HepG2 (cell line): ENCODE data around the gene MED12L. TPM values are rescaled to one million over a fixed set of nuclear protein-coding genes. Genes with fewer than 3 reads are reported as not detected.

Source experiments
- FOXP1 ChIP-seq, 2 experiments: fragments of 450-650 bp in 1 of 2; IDR thresholded peaks; 2 replicates each; pipeline ENCODE4 v1.6.1; 2017 to 2018; ENCODE audit warnings: antibody characterized with exemption in 1 of 2
- GATA4 ChIP-seq: sonication (generic); IDR thresholded peaks from 2 replicates; pipeline ENCODE4 v1.6.1; 2016; ENCODE audit warnings: antibody characterized with exemption, low read depth, borderline replicate concordance
- HDAC2 ChIP-seq: sonication (generic); formaldehyde crosslinking; IDR thresholded peaks from 2 replicates; pipeline ENCODE4 v1.4.0; 2020; ENCODE audit warnings: missing genetic modification reagents
- ISX ChIP-seq: sonication (generic); formaldehyde crosslinking; conservative IDR thresholded peaks from 2 replicates; pipeline ENCODE4 v1.5.0; 2020; ENCODE audit warnings: missing genetic modification reagents
- KDM3A ChIP-seq: IDR thresholded peaks from 2 replicates; pipeline ENCODE4 v1.6.1; 2018; ENCODE audit warnings: low read depth, missing compliant biosample characterization
- MZF1 ChIP-seq: sonication (generic); formaldehyde crosslinking; IDR thresholded peaks from 2 replicates; pipeline ENCODE4 v1.8.1; 2023; ENCODE audit warnings: mild to moderate bottlenecking, missing genetic modification reagents, borderline replicate concordance
- NR2C2 ChIP-seq: sonication (generic); formaldehyde crosslinking; IDR thresholded peaks from 2 replicates; pipeline ENCODE4 v1.4.0; 2020; ENCODE audit warnings: missing genetic modification reagents, mild to moderate bottlenecking, moderate library complexity, borderline replicate concordance
- ONECUT2 ChIP-seq: sonication (generic); formaldehyde crosslinking; IDR thresholded peaks from 2 replicates; pipeline ENCODE4 v1.4.0; 2020; ENCODE audit warnings: missing genetic modification reagents
- RCOR2 ChIP-seq: IDR thresholded peaks from 2 replicates; pipeline ENCODE4 v1.6.1; 2016; ENCODE audit warnings: missing biosample characterization, missing genetic modification reagents
- RORA ChIP-seq: sonication (generic); formaldehyde crosslinking; IDR thresholded peaks from 2 replicates; pipeline ENCODE4 v1.5.0; 2020; ENCODE audit warnings: mild to moderate bottlenecking, missing genetic modification reagents, moderate library complexity
- RXRB ChIP-seq: IDR thresholded peaks from 2 replicates; pipeline ENCODE4 v1.6.1; 2016; ENCODE audit warnings: borderline replicate concordance, missing genetic modification reagents, missing compliant biosample characterization
- SALL1 ChIP-seq: sonication (generic); formaldehyde crosslinking; IDR thresholded peaks from 2 replicates; pipeline ENCODE4 v1.8.0; 2022; ENCODE audit warnings: mild to moderate bottlenecking, missing genetic modification reagents
- SIX1 ChIP-seq: sonication (generic); formaldehyde crosslinking; IDR thresholded peaks from 2 replicates; pipeline ENCODE4 v1.4.0; 2020; ENCODE audit warnings: missing genetic modification reagents, borderline replicate concordance
- SOX5 ChIP-seq: IDR thresholded peaks from 2 replicates; pipeline ENCODE4 v1.6.1; 2016; ENCODE audit warnings: borderline replicate concordance
- THAP11 ChIP-seq: IDR thresholded peaks from 2 replicates; pipeline ENCODE4 v1.6.1; 2016; ENCODE audit warnings: missing biosample characterization, missing genetic modification reagents
- ZBTB20 ChIP-seq: sonication (generic); formaldehyde crosslinking; IDR thresholded peaks from 2 replicates; pipeline ENCODE4 v1.8.1; 2023; ENCODE audit warnings: missing genetic modification reagents, low read depth, mild to moderate bottlenecking, borderline replicate concordance
- ZFX ChIP-seq: sonication (generic); formaldehyde crosslinking; IDR thresholded peaks from 2 replicates; pipeline ENCODE4 v1.4.0; 2020; ENCODE audit warnings: mild to moderate bottlenecking, low read depth, missing genetic modification reagents, moderate library complexity
- ZNF160 ChIP-seq: sonication (generic); formaldehyde crosslinking; IDR thresholded peaks from 2 replicates; pipeline ENCODE4 v1.8.0; 2022; ENCODE audit warnings: mild to moderate bottlenecking, inconsistent platforms, missing genetic modification reagents
- ZNF569 ChIP-seq: sonication (generic); formaldehyde crosslinking; IDR thresholded peaks from 2 replicates; pipeline ENCODE4 v1.5.0; 2020; ENCODE audit warnings: mild to moderate bottlenecking, missing genetic modification reagents, moderate library complexity, borderline replicate concordance
- ZNF672 ChIP-seq: sonication (generic); formaldehyde crosslinking; IDR thresholded peaks from 2 replicates; pipeline ENCODE4 v1.8.1; 2022; ENCODE audit warnings: missing genetic modification reagents
- ZNF747 ChIP-seq: sonication (generic); formaldehyde crosslinking; IDR thresholded peaks from 2 replicates; pipeline ENCODE4 v1.8.1; 2023; ENCODE audit warnings: missing genetic modification reagents, mild to moderate bottlenecking, borderline replicate concordance
- polyA plus RNA-seq, 8 experiments: library from polyadenylated mRNA; depleted of rRNA in 3 of 8; stranded (reverse) in 7 of 8; unstranded in 1 of 8; fragments of >200 nt; fragmentation: Illumina TruSeq in 4 of 8; extraction: Trizol in 4 of 8; gene quantifications; 2 replicates each; pipeline versions ENCODE4 v1.2.1 to v1.2.3, GENCODE V29; 2011 to 2016; ENCODE audit warnings: low read depth in 4 of 8, missing spikeins in 1 of 8, mixed read lengths in 1 of 8; ENCODE audit not compliant: insufficient read depth in 1 of 8
- total RNA-seq, 5 experiments: library from RNA; depleted of rRNA; stranded (reverse); fragments of >200 nt; fragmentation: Illumina TruSeq; extraction: Trizol; gene quantifications; 2 replicates each; pipeline ENCODE4 v1.2.3, GENCODE V29; 2016; ENCODE audit warnings: low read depth in 1 of 5
- TF ChIP-seq, protein P1 (sequence below): sonication (generic); formaldehyde crosslinking; IDR thresholded peaks from 2 replicates; pipeline ENCODE4 v1.5.0; 2020; ENCODE audit warnings: mild to moderate bottlenecking, missing genetic modification reagents, moderate library complexity
- TF ChIP-seq, protein P2 (sequence below): sonication (generic); formaldehyde crosslinking; IDR thresholded peaks from 2 replicates; pipeline ENCODE4 v1.4.0; 2020; ENCODE audit warnings: mild to moderate bottlenecking, missing genetic modification reagents
- TF ChIP-seq, protein P3 (sequence below): sonication (generic); formaldehyde crosslinking; IDR thresholded peaks from 2 replicates; pipeline ENCODE4 v1.4.0; 2020; ENCODE audit warnings: mild to moderate bottlenecking, missing genetic modification reagents, borderline replicate concordance
- TF ChIP-seq, protein P4 (sequence below): sonication (generic); formaldehyde crosslinking; IDR thresholded peaks from 2 replicates; pipeline ENCODE4 v1.5.1; 2020; ENCODE audit warnings: mild to moderate bottlenecking, missing genetic modification reagents, borderline replicate concordance

Gene MED12L
- total and polyA plus RNA-seq, 2 of the 13 experiments (the other 11 are each of a cell fraction or from before 2014, with no cell fraction given) = 0.07 to 0.64 TPM

DNA sequence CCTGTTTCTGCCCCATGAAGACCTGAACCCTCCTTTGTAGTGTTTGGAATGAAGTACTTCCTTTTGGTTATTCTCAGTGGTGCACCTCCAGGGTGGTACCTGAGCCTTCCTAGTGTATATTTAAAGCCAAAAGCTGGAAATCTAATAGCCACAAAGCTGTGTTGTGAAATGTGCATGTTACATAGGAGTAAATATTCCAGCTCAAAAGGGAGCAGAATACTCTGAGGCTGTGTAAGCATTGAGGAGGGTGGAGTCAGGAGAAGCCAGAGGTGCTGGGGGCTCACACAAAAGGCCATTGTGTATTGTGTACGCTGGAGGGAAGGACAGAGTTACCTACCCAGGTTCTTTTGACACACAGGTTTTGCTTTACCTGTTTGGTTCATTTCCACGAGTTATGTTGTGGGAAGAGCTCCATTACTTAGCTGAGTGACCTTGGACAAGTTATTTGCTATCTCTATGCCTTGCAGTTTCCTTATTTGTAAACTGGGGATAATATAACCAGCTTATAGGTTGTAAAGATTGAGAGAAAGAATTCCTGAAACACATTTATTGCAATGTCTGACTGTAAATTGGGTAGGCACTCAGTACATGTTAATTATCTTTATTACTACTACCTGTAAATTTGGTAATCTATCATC is 92.9 kb downstream of the MED12L start (continued):
- TF ChIP-seq RORA (CRISPR knock-in tag) (no peak), FOXP1 (IDR thresholded peaks at IDR 0.05) (no peak), FOXP1 (CRISPR knock-in tag; IDR thresholded peaks at IDR 0.05) (peak; percentile 84), ZBTB20 (CRISPR knock-in tag) (peak; percentile 78), MZF1 (CRISPR knock-in tag) (no peak), RCOR2 (CRISPR knock-in tag) (0 out of 2 replicates have a peak, but pooled peaks have one; percentile 34), HDAC2 (peak; percentile 66), THAP11 (CRISPR knock-in tag) (peak; percentile 57; the same call in 1 of the 2 replicates), KDM3A (CRISPR knock-in tag) (no peak), SOX5 (CRISPR knock-in tag) (peak; percentile 98), SIX1 (CRISPR knock-in tag) (peak; percentile 79), ONECUT2 (CRISPR knock-in tag) (no peak), NR2C2 (no peak), ZNF672 (CRISPR knock-in tag) (no peak), ZNF569 (no peak), SALL1 (CRISPR knock-in tag) (peak; percentile 81), ZFX (CRISPR knock-in tag) (no peak), RXRB (peak; percentile 74; the same call in 1 of the 2 replicates), ISX (CRISPR knock-in tag) (no peak), GATA4 (peak; percentile 33; the same call in 1 of the 2 replicates), ZNF160 (no peak), ZNF747 (CRISPR knock-in tag) (no peak)
- TF ChIP-seq, protein P1, sequence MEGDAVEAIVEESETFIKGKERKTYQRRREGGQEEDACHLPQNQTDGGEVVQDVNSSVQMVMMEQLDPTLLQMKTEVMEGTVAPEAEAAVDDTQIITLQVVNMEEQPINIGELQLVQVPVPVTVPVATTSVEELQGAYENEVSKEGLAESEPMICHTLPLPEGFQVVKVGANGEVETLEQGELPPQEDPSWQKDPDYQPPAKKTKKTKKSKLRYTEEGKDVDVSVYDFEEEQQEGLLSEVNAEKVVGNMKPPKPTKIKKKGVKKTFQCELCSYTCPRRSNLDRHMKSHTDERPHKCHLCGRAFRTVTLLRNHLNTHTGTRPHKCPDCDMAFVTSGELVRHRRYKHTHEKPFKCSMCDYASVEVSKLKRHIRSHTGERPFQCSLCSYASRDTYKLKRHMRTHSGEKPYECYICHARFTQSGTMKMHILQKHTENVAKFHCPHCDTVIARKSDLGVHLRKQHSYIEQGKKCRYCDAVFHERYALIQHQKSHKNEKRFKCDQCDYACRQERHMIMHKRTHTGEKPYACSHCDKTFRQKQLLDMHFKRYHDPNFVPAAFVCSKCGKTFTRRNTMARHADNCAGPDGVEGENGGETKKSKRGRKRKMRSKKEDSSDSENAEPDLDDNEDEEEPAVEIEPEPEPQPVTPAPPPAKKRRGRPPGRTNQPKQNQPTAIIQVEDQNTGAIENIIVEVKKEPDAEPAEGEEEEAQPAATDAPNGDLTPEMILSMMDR = no peak
- TF ChIP-seq, protein P2, sequence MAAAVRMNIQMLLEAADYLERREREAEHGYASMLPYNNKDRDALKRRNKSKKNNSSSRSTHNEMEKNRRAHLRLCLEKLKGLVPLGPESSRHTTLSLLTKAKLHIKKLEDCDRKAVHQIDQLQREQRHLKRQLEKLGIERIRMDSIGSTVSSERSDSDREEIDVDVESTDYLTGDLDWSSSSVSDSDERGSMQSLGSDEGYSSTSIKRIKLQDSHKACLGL (CRISPR knock-in tag) = no peak
- TF ChIP-seq, protein P3, sequence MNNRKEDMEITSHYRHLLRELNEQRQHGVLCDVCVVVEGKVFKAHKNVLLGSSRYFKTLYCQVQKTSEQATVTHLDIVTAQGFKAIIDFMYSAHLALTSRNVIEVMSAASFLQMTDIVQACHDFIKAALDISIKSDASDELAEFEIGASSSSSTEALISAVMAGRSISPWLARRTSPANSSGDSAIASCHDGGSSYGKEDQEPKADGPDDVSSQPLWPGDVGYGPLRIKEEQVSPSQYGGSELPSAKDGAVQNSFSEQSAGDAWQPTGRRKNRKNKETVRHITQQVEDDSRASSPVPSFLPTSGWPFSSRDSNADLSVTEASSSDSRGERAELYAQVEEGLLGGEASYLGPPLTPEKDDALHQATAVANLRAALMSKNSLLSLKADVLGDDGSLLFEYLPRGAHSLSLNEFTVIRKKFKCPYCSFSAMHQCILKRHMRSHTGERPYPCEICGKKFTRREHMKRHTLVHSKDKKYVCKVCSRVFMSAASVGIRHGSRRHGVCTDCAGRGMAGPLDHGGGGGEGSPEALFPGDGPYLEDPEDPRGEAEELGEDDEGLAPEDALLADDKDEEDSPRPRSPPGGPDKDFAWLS (CRISPR knock-in tag) = no peak
- TF ChIP-seq, protein P4, sequence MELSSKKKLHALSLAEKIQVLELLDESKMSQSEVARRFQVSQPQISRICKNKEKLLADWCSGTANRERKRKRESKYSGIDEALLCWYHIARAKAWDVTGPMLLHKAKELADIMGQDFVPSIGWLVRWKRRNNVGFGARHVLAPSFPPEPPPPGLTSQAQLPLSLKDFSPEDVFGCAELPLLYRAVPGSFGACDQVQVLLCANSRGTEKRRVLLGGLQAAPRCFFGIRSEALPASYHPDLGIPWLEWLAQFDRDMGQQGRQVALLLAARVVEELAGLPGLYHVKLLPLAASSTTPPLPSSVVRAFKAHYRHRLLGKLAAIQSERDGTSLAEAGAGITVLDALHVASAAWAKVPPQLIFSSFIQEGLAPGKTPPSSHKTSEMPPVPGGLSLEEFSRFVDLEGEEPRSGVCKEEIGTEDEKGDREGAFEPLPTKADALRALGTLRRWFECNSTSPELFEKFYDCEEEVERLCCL (CRISPR knock-in tag) = no peak
